Measurements from ENCODE around the gene RNF224. TPM values are rescaled to one million over a fixed set of nuclear protein-coding genes. Genes with fewer than 3 reads are reported as not detected.

The RNF224 gene
- total RNA-seq, 1 donor from 2014 or later: not detected

GRCh38 chr9:137223078-137223970 is 4.0 kb upstream of the RNF224 start:
- DNase-seq (ENCODE audit: low read depth): peak; percentile 87
- Histone ChIP-seq H3K36me3 (ENCODE audit: insufficient read depth, low read length) (no peaks in the 10 kb centered on the region), H3K79me2 (ENCODE audit: insufficient read depth, low read length) (no peaks in the 10 kb centered on the region), H3K9ac (ENCODE audit: low read length) (peak overlapping the region; percentile 93), H3K27me3 (ENCODE audit: insufficient read depth, low read length) (no peaks in the 10 kb centered on the region), H3K4me3 (ENCODE audit: insufficient read depth, low read depth, low read length) (peak overlapping the region; percentile 86), H2AFZ (ENCODE audit: low read depth, low read length) (peak overlapping the region; percentile 97), H3K27ac (ENCODE audit: low read depth, low read length) (peak overlapping the region; percentile 76), H3K9me3 (ENCODE audit: insufficient read depth, low read depth, low read length) (no peaks in the 10 kb centered on the region), H3K4me2 (ENCODE audit: low read length) (peak overlapping the region; percentile 95), H4K20me1 (ENCODE audit: insufficient read depth, low read length) (peaks cover 8% of the 10 kb centered on the region), H3K4me1 (ENCODE audit: insufficient read depth, low read length) (peaks cover 32% of the 10 kb centered on the region)
- peak overlapping the region; percentile 83 for H3K4me3 Mint-ChIP-seq (ENCODE audit: unreplicated experiment)
- H3K27ac Mint-ChIP-seq (ENCODE audit: unreplicated experiment): no peak overlapping the region
- no peaks in the 10 kb centered on the region for H3K9me3 Mint-ChIP-seq (ENCODE audit: unreplicated experiment)
- H3K4me1 Mint-ChIP-seq (ENCODE audit: low read depth, unreplicated experiment): peaks cover 9% of the 10 kb centered on the region
- TF ChIP-seq EZH2 (IDR thresholded peaks at IDR 0.05; ENCODE audit: insufficient read depth, low read length) (no peak), CTCF (IDR thresholded peaks at IDR 0.05; ENCODE audit: insufficient read depth, low read depth, low read length) (no peak)
- H3K27me3 Mint-ChIP-seq (ENCODE audit: low read depth, unreplicated experiment): no peaks in the 10 kb centered on the region
- H3K36me3 Mint-ChIP-seq (ENCODE audit: low read depth, unreplicated experiment): no peaks in the 10 kb centered on the region
- FAIRE-seq: peak; percentile 71

- Mint-ChIP-seq H3K36me3 (ENCODE audit: low read depth, unreplicated experiment) (no peaks in the 10 kb centered on the region), H3K4me3 (ENCODE audit: unreplicated experiment) (peak within 1 kb of the TSS; percentile 83), H3K27ac (ENCODE audit: unreplicated experiment) (peak within 1 kb of the TSS; percentile 69), H3K4me1 (ENCODE audit: low read depth, unreplicated experiment) (peaks cover 4% of the 10 kb centered on the region), H3K27me3 (ENCODE audit: low read depth, unreplicated experiment) (no peaks in the 10 kb centered on the region), H3K9me3 (ENCODE audit: unreplicated experiment) (no peaks in the 10 kb centered on the region)
- no peaks in the 10 kb centered on the region for H3K27me3 ChIP-seq (ENCODE audit: insufficient read depth, low read length)
- peak within 1 kb of the TSS; percentile 95 for H3K4me2 ChIP-seq (ENCODE audit: low read length)
- H3K4me3 ChIP-seq (ENCODE audit: insufficient read depth, low read depth, low read length): peak within 1 kb of the TSS; percentile 86
- no peaks in the 10 kb centered on the region for H3K9me3 ChIP-seq (ENCODE audit: insufficient read depth, low read depth, low read length)
- peak within 1 kb of the TSS; percentile 97 for H2AFZ ChIP-seq (ENCODE audit: low read depth, low read length)
- peaks cover 22% of the 10 kb centered on the region for H3K4me1 ChIP-seq (ENCODE audit: insufficient read depth, low read length)
- no peak within 1 kb of the TSS for H3K27ac ChIP-seq (ENCODE audit: low read depth, low read length)
- H3K9ac ChIP-seq (ENCODE audit: low read length): peak within 1 kb of the TSS; percentile 93
- DNase-seq (ENCODE audit: low read depth): no peak
- FAIRE-seq: no peak
- TF ChIP-seq EZH2 (IDR thresholded peaks at IDR 0.05; ENCODE audit: insufficient read depth, low read length) (no peak), CTCF (IDR thresholded peaks at IDR 0.05; ENCODE audit: insufficient read depth, low read depth, low read length) (no peak)
- H4K20me1 ChIP-seq (ENCODE audit: insufficient read depth, low read length): no peaks in the 10 kb centered on the region
- H3K36me3 ChIP-seq (ENCODE audit: insufficient read depth, low read length): no peaks in the 10 kb centered on the region
- no peaks in the 10 kb centered on the region for H3K79me2 ChIP-seq (ENCODE audit: insufficient read depth, low read length)
Observed at GRCh38 chr9:137224830-137225694, 2.2 kb upstream of the RNF224 start, which contains the start of gene CYSRT1. CYSRT1 (plus strand) TSS chr9:137225174; CDS start chr9:137225622, 448 bp downstream.
